Pancreas (tissue), 10 donors: ENCODE measurements around the gene FKBP11. TPM values are rescaled to one million over a fixed set of nuclear protein-coding genes. Genes with fewer than 3 reads are reported as not detected.

Experiments used
- ATAC-seq, 4 donors: fragments of 200-7000 bp; cut with Tn5 transposase; one replicate each; pipeline versions ENCODE4 v1.8.0 to v1.9.1; 2020; ENCODE audit warnings: mild to moderate bottlenecking in 4 of 4, moderate library complexity in 4 of 4
- DNase-seq, 6 donors: peaks; one replicate each; pipeline ENCODE4 v3.0.0-alpha.2; 2020
- FAIRE-seq: peaks from 2 replicates; lab custom pipeline; 2012; peaks lifted over from hg19 to GRCh38; lab: Jason Lieb, UNC
- H3K27ac ChIP-seq, 4 donors: fragments of 200-600 bp; sonication (generic); 1 replicate in 3 of 4; 2 replicates in 1 of 4; pipeline versions ENCODE4 v1.5.0 to v1.8.0; 2020
- H3K27me3 ChIP-seq, 4 donors: fragments of 200-600 bp; one replicate each; pipeline ENCODE4 v1.8.0; 2021
- H3K36me3 ChIP-seq, 3 donors: fragments of 200-600 bp; sonication (generic) in 1 of 3; one replicate each; pipeline versions ENCODE4 v1.5.0 to v1.8.0; 2020 to 2021
- H3K4me1 ChIP-seq, 3 donors: fragments of 200-600 bp; one replicate each; pipeline ENCODE4 v1.8.0; 2021
- H3K4me3 ChIP-seq, 4 donors: fragments of 200-600 bp; sonication (generic) in 2 of 4; one replicate each; pipeline versions ENCODE4 v1.5.0 to v1.8.0; 2020 to 2021
- H3K9me3 ChIP-seq, 4 donors: fragments of 200-600 bp; one replicate each; pipeline ENCODE4 v1.8.0; 2021
- WGBS, 2 donors: extraction: QIAGEN DNeasy Blood & Tissue Kit; methylation state at CpG; one replicate each; pipeline ENCODE4 v1.1.7; 2013; 5-methylcytosine and 5-hydroxymethylcytosine counted together
- intact Hi-C, 3 donors: fragments of 100-400 bp; cut with DNase I; formaldehyde crosslinking; loops; one replicate each; pipeline versions ENCODE4 v1.11.1 to v1.14.2; 2022
- polyA plus RNA-seq, 2 donors: library from polyadenylated mRNA; stranded (reverse); fragments of 200-250 nt; gene quantifications; one replicate each; pipeline ENCODE4 v1.2.3, GENCODE V29; 2013
- total RNA-seq, 6 donors: library from RNA; stranded (reverse); fragmentation: NEBNext Ultra II Directional in 4 of 6; extraction: Animal tissue kit (Norgen Biotek cat#: 25700) in 4 of 6; gene quantifications; one replicate each; pipeline versions ENCODE4 v1.2.1 to v1.2.4, GENCODE V29; 2021 to 2023
- TF ChIP-seq, protein P1 (sequence below), 4 donors: fragments of 200-600 bp; sonication (generic) in 3 of 4; IDR thresholded peaks; one replicate each; pipeline versions ENCODE4 v1.5.0 to v1.8.0; 2021; ENCODE audit warnings: antibody characterized with exemption in 4 of 4
- donor health status: healthy with polysubstance abuse.
- donor health status: DM: no; HTN: no; CAD: no; lungs with moderate emphysema.
- donor health status: DM: no; HTN: no; CAD: no.
- donor health status: control.
- donor health status: control.
- donor health status: Bipolar disorder and iron deficiency.
- donor health status: DM: yes; HTN: yes; CAD: no.
- donor health status: DM: no; HTN: no; CAD: no.
- donor health status: DM: no; HTN: no; CAD: no.
- donor health status: DM: yes; HTN: yes; CAD: no.

Gene FKBP11
- total and polyA plus RNA-seq, 8 donors, result 70.9 to 155 (median 127) TPM

DNA sequence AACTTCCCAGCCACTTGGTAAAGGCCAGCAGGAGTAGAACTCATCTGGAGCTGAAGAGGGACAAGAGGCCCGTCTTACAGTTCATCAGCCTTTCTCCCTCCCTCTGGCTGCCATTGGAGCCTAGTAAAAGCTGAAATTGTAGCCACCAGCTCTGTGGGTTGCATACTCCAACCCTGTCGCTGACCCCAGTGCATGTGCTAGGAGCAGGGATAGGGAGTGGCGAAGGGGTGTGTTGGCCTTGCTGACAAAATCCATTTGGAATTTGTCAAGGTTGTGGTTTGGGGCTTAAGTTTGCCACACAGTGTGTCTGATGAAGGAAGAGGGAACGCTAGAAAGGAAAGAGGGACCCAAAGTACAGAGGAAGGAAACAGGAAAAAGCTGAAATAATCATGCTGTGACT, 36.0 kb upstream of the FKBP11 start:
- 45 to 53% methylated on average over 4 of the region's 4 CpGs for WGBS, 2 donors
- Histone ChIP-seq H3K9me3 (no peaks in the 10 kb centered on the region), H3K27me3 (no peaks in the 10 kb centered on the region), H3K4me3 (no peak overlapping the region), H3K36me3 (no peaks in the 10 kb centered on the region), H3K27ac (no peak overlapping the region), H3K4me1 (peaks cover 0 to 7% (median 0%) of the 10 kb centered on the region in 3 donors)
- FAIRE-seq (no peak), ATAC-seq (no peak), DNase-seq (peak in 1 of 6 donors; percentile 20)
- intact Hi-C loops, result no loop called here
- TF ChIP-seq, protein P1, sequence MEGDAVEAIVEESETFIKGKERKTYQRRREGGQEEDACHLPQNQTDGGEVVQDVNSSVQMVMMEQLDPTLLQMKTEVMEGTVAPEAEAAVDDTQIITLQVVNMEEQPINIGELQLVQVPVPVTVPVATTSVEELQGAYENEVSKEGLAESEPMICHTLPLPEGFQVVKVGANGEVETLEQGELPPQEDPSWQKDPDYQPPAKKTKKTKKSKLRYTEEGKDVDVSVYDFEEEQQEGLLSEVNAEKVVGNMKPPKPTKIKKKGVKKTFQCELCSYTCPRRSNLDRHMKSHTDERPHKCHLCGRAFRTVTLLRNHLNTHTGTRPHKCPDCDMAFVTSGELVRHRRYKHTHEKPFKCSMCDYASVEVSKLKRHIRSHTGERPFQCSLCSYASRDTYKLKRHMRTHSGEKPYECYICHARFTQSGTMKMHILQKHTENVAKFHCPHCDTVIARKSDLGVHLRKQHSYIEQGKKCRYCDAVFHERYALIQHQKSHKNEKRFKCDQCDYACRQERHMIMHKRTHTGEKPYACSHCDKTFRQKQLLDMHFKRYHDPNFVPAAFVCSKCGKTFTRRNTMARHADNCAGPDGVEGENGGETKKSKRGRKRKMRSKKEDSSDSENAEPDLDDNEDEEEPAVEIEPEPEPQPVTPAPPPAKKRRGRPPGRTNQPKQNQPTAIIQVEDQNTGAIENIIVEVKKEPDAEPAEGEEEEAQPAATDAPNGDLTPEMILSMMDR (IDR thresholded peaks at IDR 0.05), result no peak

- H3K27me3 ChIP-seq, result no peaks in the 10 kb centered on the region
- peaks cover 0 to 12% (median under 1%) of the 10 kb centered on the region in 3 donors for H3K4me1 ChIP-seq
- intact Hi-C loops, result no loop called here
- H3K9me3 ChIP-seq, result no peaks in the 10 kb centered on the region
- DNase-seq (no peak), ATAC-seq (no peak), FAIRE-seq (no peak)
- no peak overlapping the region for H3K4me3 ChIP-seq
- TF ChIP-seq, protein P1 (IDR thresholded peaks at IDR 0.05), result no peak
- WGBS, 2 donors, result 51 to 60% methylated on average over 3 of the region's 3 CpGs
- no peaks in the 10 kb centered on the region for H3K36me3 ChIP-seq
- no peak overlapping the region for H3K27ac ChIP-seq
These were observed 35.5 kb upstream of the FKBP11 start for GRCh38 chr12:48960834-48961233.

DNA sequence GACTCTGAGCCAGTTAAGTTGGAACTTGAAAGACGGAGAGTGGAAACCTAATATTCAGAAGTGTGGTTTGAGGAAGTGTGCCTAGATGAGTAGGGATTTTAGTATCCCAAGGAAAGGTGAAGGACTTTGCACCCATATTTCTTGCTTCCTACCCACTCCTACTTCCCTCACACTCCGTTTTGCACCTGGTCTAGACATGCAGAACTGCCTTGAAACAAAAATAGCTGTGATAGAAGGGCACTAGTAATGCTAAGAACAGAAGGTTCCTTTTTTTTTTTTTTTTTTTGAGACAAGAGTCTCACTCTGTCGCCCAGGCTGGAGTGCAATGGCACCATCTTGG, 32.7 kb upstream of the FKBP11 start:
- TF ChIP-seq, protein P1 (IDR thresholded peaks at IDR 0.05), result no peak
- intact Hi-C loops, result no loop called here
- no peaks in the 10 kb centered on the region for H3K27me3 ChIP-seq
- DNase-seq, result no peak
- WGBS, 2 donors, result 22 to 24% methylated on average over 2 to 3 of the region's 3 CpGs
- H3K4me3 ChIP-seq, result peak overlapping the region in 3 of 4 donors; percentile 60 to 97 (median 95)
- no peaks in the 10 kb centered on the region for H3K9me3 ChIP-seq
- H3K27ac ChIP-seq, result no peak overlapping the region
- no peaks in the 10 kb centered on the region for H3K36me3 ChIP-seq
- no peak for FAIRE-seq
- peaks cover 0 to 19% (median 6%) of the 10 kb centered on the region in 3 donors for H3K4me1 ChIP-seq
- no peak for ATAC-seq

GRCh38 chr12:48957141-48958048, 32.1 kb upstream of the FKBP11 start, which contains the start of gene ARF3:
Gene ARF3, minus strand, starts transcription at chr12:48957487. Its CDS starts 16,392 bp downstream, at chr12:48941095.
- no peak for FAIRE-seq
- TF ChIP-seq, protein P1 (IDR thresholded peaks at IDR 0.05), result no peak
- WGBS, 2 donors, result 1% methylated on average over 52 to 58 of the region's 58 CpGs

More at GRCh38 chr12:48957141-48958048, 32.1 kb upstream of the FKBP11 start, which contains the start of gene ARF3:
- ATAC-seq (peak; percentile 94 to 99 (median 98)), DNase-seq (peak; percentile 95 to 98 (median 96))
- Histone ChIP-seq H3K9me3 (no peaks in the 10 kb centered on the region), H3K4me1 (peaks cover 0 to 19% (median 6%) of the 10 kb centered on the region in 3 donors), H3K36me3 (no peaks in the 10 kb centered on the region), H3K4me3 (peak within 1 kb of the TSS; percentile 60 to 97 (median 94)), H3K27me3 (no peaks in the 10 kb centered on the region), H3K27ac (peak within 1 kb of the TSS; percentile 35 to 66 (median 50))
- intact Hi-C loops, result no loop called here
